ENCODE results near the gene SCYGR4.

SCYGR4 gene

GRCh38 chr2:227577555-227577954, 39.7 kb upstream of the SCYGR4 start:
- TF ChIP-seq, protein P1, sequence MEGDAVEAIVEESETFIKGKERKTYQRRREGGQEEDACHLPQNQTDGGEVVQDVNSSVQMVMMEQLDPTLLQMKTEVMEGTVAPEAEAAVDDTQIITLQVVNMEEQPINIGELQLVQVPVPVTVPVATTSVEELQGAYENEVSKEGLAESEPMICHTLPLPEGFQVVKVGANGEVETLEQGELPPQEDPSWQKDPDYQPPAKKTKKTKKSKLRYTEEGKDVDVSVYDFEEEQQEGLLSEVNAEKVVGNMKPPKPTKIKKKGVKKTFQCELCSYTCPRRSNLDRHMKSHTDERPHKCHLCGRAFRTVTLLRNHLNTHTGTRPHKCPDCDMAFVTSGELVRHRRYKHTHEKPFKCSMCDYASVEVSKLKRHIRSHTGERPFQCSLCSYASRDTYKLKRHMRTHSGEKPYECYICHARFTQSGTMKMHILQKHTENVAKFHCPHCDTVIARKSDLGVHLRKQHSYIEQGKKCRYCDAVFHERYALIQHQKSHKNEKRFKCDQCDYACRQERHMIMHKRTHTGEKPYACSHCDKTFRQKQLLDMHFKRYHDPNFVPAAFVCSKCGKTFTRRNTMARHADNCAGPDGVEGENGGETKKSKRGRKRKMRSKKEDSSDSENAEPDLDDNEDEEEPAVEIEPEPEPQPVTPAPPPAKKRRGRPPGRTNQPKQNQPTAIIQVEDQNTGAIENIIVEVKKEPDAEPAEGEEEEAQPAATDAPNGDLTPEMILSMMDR (IDR thresholded peaks at IDR 0.05; ENCODE audit: insufficient read depth, low read length, poor library complexity, severe bottlenecking) = no peak
- no peaks in the 10 kb centered on the region for H3K36me3 ChIP-seq (ENCODE audit: control insufficient read depth, insufficient read depth, low read length)
- no peak for DNase-seq (ENCODE audit: extremely low read depth, insufficient read length)
- no peak overlapping the region for H3K4me3 ChIP-seq (replicated peaks; ENCODE audit: low read depth, low read length)
- no peaks in the 10 kb centered on the region for H3K27me3 ChIP-seq (replicated peaks; ENCODE audit: control insufficient read depth, insufficient read depth, low read length)

DNA sequence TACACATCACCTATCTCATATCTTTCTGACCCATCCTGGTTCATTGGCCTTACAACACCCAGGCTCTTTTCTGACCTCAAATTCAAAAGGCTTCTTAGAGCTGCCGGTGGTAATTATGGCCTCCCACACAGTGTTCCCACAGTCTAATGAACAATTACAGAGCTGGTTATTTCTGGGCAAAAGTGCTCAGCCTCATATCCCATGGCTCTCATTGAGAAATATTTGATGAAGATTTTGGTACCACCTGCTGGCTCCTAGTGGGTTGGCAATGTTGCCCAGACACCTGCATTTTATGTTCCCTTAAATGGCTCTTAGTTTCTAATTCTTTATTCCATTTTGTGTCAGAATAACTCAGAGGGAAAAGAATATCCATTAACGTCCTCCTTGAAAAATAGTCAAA, 38.7 kb upstream of the SCYGR4 start:
- no peaks in the 10 kb centered on the region for H3K27me3 ChIP-seq (replicated peaks; ENCODE audit: control insufficient read depth, insufficient read depth, low read length)
- TF ChIP-seq, protein P1 (IDR thresholded peaks at IDR 0.05; ENCODE audit: insufficient read depth, low read length, poor library complexity, severe bottlenecking) = peak; percentile 6
- no peaks in the 10 kb centered on the region for H3K36me3 ChIP-seq (ENCODE audit: control insufficient read depth, insufficient read depth, low read length)
- no peak overlapping the region for H3K4me3 ChIP-seq (replicated peaks; ENCODE audit: low read depth, low read length)
- no peak for DNase-seq (ENCODE audit: extremely low read depth, insufficient read length)

DNA sequence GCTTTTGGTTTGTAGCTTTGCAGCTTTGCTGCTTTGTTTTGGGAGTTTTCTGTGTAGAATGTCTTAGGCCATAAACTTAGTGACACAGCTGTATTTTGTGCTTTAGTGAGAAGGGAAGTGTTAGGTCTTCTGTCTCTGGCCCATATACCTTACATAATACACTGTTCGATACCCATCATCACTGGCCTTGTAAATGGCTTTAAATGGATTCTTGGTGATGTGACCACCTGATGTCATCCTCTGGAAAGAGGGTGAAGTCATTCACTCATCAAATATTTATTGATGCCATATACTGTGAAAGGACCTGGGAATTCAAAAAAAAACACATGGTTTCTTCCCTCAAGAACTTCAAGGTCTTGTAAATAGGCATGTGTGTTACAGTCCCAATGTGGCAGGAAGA, 37.5 kb upstream of the SCYGR4 start:
- H3K27me3 ChIP-seq (replicated peaks; ENCODE audit: control insufficient read depth, insufficient read depth, low read length) = no peaks in the 10 kb centered on the region
- H3K36me3 ChIP-seq (ENCODE audit: control insufficient read depth, insufficient read depth, low read length) = no peaks in the 10 kb centered on the region
- TF ChIP-seq, protein P1 (IDR thresholded peaks at IDR 0.05; ENCODE audit: insufficient read depth, low read length, poor library complexity, severe bottlenecking) = no peak
- DNase-seq (ENCODE audit: extremely low read depth, insufficient read length) = no peak
- H3K4me3 ChIP-seq (replicated peaks; ENCODE audit: low read depth, low read length) = no peak overlapping the region

DNA sequence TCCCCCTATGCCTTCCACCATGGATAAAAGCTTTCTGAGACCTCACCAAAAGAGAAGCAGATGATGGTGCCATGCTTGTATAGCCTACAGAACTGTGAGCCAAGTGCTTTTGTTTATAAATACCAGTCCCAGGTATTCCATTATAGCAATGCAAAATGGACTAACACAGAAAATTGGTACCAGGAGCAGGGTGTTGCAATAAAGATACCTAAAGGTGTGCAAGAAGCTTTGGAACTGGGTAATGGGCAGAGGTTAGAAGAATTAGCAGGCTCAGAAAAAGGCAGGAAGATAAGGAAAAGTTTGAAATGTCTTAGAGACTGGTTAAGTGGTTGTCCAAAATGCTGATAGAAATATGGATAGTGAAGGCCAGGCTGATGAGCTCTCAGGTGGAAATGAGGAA, 34.9 kb upstream of the SCYGR4 start:
- H3K4me3 ChIP-seq (replicated peaks; ENCODE audit: low read depth, low read length) = no peak overlapping the region
- H3K27me3 ChIP-seq (replicated peaks; ENCODE audit: control insufficient read depth, insufficient read depth, low read length) = no peaks in the 10 kb centered on the region
- no peaks in the 10 kb centered on the region for H3K36me3 ChIP-seq (ENCODE audit: control insufficient read depth, insufficient read depth, low read length)
- no peak for DNase-seq (ENCODE audit: extremely low read depth, insufficient read length)
- TF ChIP-seq, protein P1 (IDR thresholded peaks at IDR 0.05; ENCODE audit: insufficient read depth, low read length, poor library complexity, severe bottlenecking) = no peak

DNA sequence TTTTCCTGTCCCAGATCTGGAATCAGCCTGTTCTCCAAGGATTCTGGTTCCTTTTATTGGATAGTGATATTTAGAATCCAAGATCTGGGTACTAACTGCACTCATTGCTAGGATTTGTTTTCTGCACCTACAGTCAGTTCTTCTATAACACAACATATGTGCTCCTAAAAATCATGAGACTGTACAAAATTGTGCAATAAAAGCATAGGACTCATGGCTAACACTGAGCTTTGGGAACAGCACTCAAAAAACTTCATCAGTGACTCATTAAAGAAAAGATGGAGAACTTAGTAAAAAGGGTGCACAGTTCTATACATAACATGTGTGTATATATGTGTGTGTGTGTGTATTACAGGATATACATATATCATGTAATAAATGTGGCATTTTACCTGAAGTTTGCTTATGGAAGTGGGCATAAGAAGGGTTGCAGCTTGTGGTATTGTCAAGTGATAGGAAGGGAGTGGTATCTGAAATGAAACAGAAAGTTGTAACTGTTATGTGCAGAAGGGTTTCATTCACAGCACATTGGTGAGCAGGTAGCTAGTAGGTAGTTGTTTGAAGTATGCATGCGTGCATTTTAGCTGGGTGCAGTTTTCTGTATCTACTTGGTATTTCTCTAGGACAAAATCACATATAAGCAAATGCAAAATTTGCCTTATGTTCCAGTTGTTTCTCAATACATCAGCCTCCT, 24.5 kb upstream of the SCYGR4 start:
- no peaks in the 10 kb centered on the region for H3K36me3 ChIP-seq (ENCODE audit: control insufficient read depth, insufficient read depth, low read length)
- TF ChIP-seq, protein P1 (IDR thresholded peaks at IDR 0.05; ENCODE audit: insufficient read depth, low read length, poor library complexity, severe bottlenecking) = no peak
- H3K4me3 ChIP-seq (replicated peaks; ENCODE audit: low read depth, low read length) = no peak overlapping the region
- H3K27me3 ChIP-seq (replicated peaks; ENCODE audit: control insufficient read depth, insufficient read depth, low read length) = no peaks in the 10 kb centered on the region
- no peak for DNase-seq (ENCODE audit: extremely low read depth, insufficient read length)

DNA sequence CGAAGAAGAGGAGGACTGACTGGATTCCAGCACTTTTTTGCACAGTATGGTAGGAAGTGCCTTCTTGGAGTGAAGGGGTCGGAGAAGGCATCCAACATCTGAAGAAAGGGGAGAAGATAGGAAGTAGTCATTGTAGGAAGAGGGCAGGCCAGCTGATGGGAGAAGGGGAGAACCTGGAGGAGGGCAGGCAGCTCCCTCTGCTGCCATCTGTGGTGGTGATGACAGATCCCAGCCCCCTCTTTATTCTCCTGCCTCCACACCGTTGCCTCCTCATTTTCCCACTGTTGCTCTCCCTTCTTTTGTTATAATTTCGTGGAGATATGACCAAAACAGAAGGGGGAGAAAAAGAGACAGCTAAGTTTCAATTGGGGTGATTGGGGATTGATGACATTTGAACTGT, 21.5 kb upstream of the SCYGR4 start:
- DNase-seq (ENCODE audit: extremely low read depth, insufficient read length) = no peak
- Histone ChIP-seq H3K27me3 (replicated peaks; ENCODE audit: control insufficient read depth, insufficient read depth, low read length) (no peaks in the 10 kb centered on the region), H3K36me3 (ENCODE audit: control insufficient read depth, insufficient read depth, low read length) (no peaks in the 10 kb centered on the region), H3K4me3 (replicated peaks; ENCODE audit: low read depth, low read length) (no peak overlapping the region)
- TF ChIP-seq, protein P1 (IDR thresholded peaks at IDR 0.05; ENCODE audit: insufficient read depth, low read length, poor library complexity, severe bottlenecking) = no peak
